ENCODE data around the gene TFB2M. TPM values are rescaled to one million over a fixed set of nuclear protein-coding genes. Genes with fewer than 3 reads are reported as not detected.

Gene TFB2M
- total RNA-seq, 8 experiments from 2014 or later = 12.0 to 25.5 (median 18.3) TPM

GRCh38 chr1:246516126-246516525 lies 49.9 kb downstream of the TFB2M start:
- Histone ChIP-seq H3K4me1 (replicated peaks in 1 of 2) (no peaks in the 10 kb centered on the region), H3K27ac (no peak overlapping the region), H3K4me3 (no peak overlapping the region)
- 82 to 94% (median 84%) methylated on average over 3 to 6 of the region's 10 CpGs; no CpG with 5 or more reads in 7 of the 10 experiments for WGBS, 10 experiments
- ATAC-seq (replicated peaks in 6 of 8) = no peak
- in situ Hi-C loops (cut with MboI; ENCODE audit: low pct_unique_long_range_greater_than_20kb in 2 of 9, low sequenced_read_pairs in 9 of 9, unreplicated experiment in 9 of 9) = no loop called here

GRCh38 chr1:246515390-246516005 lies 50.6 kb downstream of the TFB2M start:
- ATAC-seq (replicated peaks in 6 of 8) = no peak
- in situ Hi-C loops (cut with MboI; ENCODE audit: low pct_unique_long_range_greater_than_20kb in 2 of 9, low sequenced_read_pairs in 9 of 9, unreplicated experiment in 9 of 9) = no loop called here
- no peaks in the 10 kb centered on the region for H3K4me1 ChIP-seq (replicated peaks in 1 of 2)
- no peak overlapping the region for H3K27ac ChIP-seq
- WGBS, 10 experiments = 8 to 71% (median 60%) methylated on average over 2 to 3 of the region's 3 CpGs; no CpG with 5 or more reads in 3 of the 10 experiments
- H3K4me3 ChIP-seq = no peak overlapping the region

- WGBS, 10 experiments = 80 to 100% (median 85%) methylated on average over 1 to 6 of the region's 7 CpGs; no CpG with 5 or more reads in 4 of the 10 experiments
- Histone ChIP-seq H3K4me1 (replicated peaks in 1 of 2) (no peaks in the 10 kb centered on the region), H3K27ac (no peak overlapping the region), H3K4me3 (no peak overlapping the region)
- ATAC-seq (replicated peaks in 6 of 8) = no peak
- in situ Hi-C loops (cut with MboI; ENCODE audit: low pct_unique_long_range_greater_than_20kb in 2 of 9, low sequenced_read_pairs in 9 of 9, unreplicated experiment in 9 of 9) = no loop called here
Observed at GRCh38 chr1:246513619-246514343, 52.3 kb downstream of the TFB2M start.

- no peak overlapping the region for H3K4me3 ChIP-seq
- no peaks in the 10 kb centered on the region for H3K4me1 ChIP-seq (replicated peaks in 1 of 2)
- no peak for ATAC-seq (replicated peaks in 6 of 8)
- no peak overlapping the region for H3K27ac ChIP-seq
- 100% methylated on average over 1 of the region's 5 CpGs; no CpG with 5 or more reads in 9 of the 10 experiments for WGBS, 10 experiments
- in situ Hi-C loops (cut with MboI; ENCODE audit: low pct_unique_long_range_greater_than_20kb in 2 of 9, low sequenced_read_pairs in 9 of 9, unreplicated experiment in 9 of 9) = no loop called here
Observed at GRCh38 chr1:246513041-246513440, 53.0 kb downstream of the TFB2M start.

GRCh38 chr1:246512635-246513034 lies 53.4 kb downstream of the TFB2M start:
- 67 to 90% (median 76%) methylated on average over 1 to 10 of the region's 10 CpGs; no CpG with 5 or more reads in 5 of the 10 experiments for WGBS, 10 experiments
- Histone ChIP-seq H3K4me1 (replicated peaks in 1 of 2) (no peaks in the 10 kb centered on the region), H3K4me3 (no peak overlapping the region), H3K27ac (no peak overlapping the region)
- in situ Hi-C loops (cut with MboI; ENCODE audit: low pct_unique_long_range_greater_than_20kb in 2 of 9, low sequenced_read_pairs in 9 of 9, unreplicated experiment in 9 of 9) = no loop called here
- no peak for ATAC-seq (replicated peaks in 6 of 8)

DNA sequence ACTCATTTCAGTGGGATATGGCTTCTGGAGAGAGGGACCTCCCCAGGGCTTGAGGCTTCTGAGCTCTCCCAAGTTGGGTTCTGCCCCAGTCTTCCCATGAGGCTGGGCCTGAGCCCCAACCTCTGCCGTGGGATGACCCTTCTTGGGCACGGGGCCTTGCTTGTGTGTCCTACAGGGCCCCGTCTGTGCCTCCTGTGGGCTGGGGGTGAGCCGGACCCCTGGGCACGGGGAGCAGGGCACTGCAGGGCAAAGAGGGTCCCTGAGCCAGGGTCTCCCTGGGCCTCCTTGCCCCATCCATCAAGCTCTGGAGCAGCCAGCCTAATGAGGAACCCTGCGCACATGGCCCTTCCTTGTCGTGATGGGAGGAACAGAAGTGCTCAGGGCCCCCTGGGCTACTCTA lies 53.8 kb downstream of the TFB2M start:
- in situ Hi-C loops (cut with MboI; ENCODE audit: low pct_unique_long_range_greater_than_20kb in 2 of 9, low sequenced_read_pairs in 9 of 9, unreplicated experiment in 9 of 9) = no loop called here
- Histone ChIP-seq H3K4me3 (no peak overlapping the region), H3K4me1 (replicated peaks in 1 of 2) (no peaks in the 10 kb centered on the region), H3K27ac (no peak overlapping the region)
- no peak for ATAC-seq (replicated peaks in 6 of 8)
- WGBS, 10 experiments = 50 to 100% (median 86%) methylated on average over 2 to 6 of the region's 7 CpGs; no CpG with 5 or more reads in 6 of the 10 experiments

DNA sequence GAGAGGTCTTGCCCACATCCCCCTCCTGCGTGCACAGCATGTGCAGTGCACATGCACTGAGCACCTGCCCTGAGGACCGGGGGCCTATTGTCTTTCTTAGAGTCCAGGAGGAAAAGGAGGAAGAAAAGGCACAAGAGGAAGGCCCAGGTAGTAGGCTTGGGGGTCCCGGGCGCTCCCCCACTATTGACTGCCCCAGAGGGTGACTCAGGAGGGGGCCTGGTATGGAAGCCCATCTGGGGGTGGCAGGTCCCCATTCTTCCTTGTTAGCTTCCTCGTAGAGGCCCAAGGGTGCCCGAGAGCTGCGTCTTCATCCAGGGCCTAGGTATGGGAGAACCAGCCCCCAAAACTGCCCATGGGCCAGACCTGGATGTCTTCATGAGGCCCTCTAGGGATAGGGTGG lies 54.9 kb downstream of the TFB2M start:
- Histone ChIP-seq H3K4me1 (replicated peaks in 1 of 2) (no peaks in the 10 kb centered on the region), H3K4me3 (no peak overlapping the region), H3K27ac (no peak overlapping the region)
- ATAC-seq (replicated peaks in 6 of 8) = no peak
- WGBS, 10 experiments = 90 to 95% (median 90%) methylated on average over 2 to 4 of the region's 7 CpGs; no CpG with 5 or more reads in 7 of the 10 experiments
- in situ Hi-C loops (cut with MboI; ENCODE audit: low pct_unique_long_range_greater_than_20kb in 2 of 9, low sequenced_read_pairs in 9 of 9, unreplicated experiment in 9 of 9) = no loop called here

GRCh38 chr1:246510147-246511030 lies 55.7 kb downstream of the TFB2M start:
- Histone ChIP-seq H3K4me3 (no peak overlapping the region), H3K4me1 (replicated peaks in 1 of 2) (peaks cover 0 to 6% of the 10 kb centered on the region in 2 donors), H3K27ac (no peak overlapping the region)
- WGBS, 10 experiments = 50 to 100% (median 88%) methylated on average over 1 to 8 of the region's 13 CpGs; no CpG with 5 or more reads in 5 of the 10 experiments
- no peak for ATAC-seq (replicated peaks in 6 of 8)
- in situ Hi-C loops (cut with MboI; ENCODE audit: low pct_unique_long_range_greater_than_20kb in 2 of 9, low sequenced_read_pairs in 9 of 9, unreplicated experiment in 9 of 9) = no loop called here

DNA sequence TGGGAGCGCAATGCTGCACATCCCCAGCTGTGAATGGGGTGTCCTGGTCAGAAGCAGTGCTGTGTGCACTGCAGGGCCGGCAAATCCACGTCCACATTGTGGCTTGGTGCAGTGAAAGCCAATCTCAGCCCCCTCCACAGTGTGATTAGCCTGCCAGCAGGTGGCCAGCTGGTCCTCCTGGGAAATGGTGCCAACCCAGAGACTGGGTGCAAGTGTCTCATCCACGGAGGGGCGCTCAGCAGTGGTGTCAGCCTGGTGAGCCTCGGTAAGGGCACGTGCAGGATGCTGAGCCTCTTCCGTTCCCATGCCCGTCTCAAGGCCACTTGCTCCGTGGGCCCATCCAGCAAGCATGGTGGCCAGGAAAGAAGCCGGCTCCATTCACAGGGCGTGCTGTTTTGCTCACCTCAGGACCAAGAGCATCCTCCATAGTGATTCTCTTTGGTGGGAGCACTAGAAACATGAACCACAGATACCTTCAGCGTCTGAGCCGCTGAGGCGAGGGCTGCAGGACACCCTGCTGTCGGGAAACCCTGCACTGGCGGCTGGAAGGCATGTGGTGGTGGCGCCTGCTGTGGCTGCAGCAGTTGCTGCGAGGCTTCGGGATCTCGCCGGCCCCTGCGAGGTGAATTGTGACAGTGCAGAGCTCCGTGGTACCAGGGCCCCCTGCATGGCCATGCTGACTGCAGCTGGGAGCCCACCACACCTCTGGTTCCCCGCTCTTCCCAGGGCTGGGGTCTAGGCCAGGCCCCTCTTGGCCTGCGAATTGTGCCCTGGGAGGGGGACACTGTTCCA lies 57.0 kb downstream of the TFB2M start:
- 71 to 95% (median 80%) methylated on average over 1 to 11 of the region's 26 CpGs; no CpG with 5 or more reads in 3 of the 10 experiments for WGBS, 10 experiments
- Histone ChIP-seq H3K4me3 (no peak overlapping the region), H3K4me1 (replicated peaks in 1 of 2) (peaks cover 0 to 6% of the 10 kb centered on the region in 2 donors), H3K27ac (no peak overlapping the region)
- ATAC-seq (replicated peaks in 6 of 8) = no peak
- in situ Hi-C loops (cut with MboI; ENCODE audit: low pct_unique_long_range_greater_than_20kb in 2 of 9, low sequenced_read_pairs in 9 of 9, unreplicated experiment in 9 of 9) = no loop called here

- in situ Hi-C loops (cut with MboI; ENCODE audit: low pct_unique_long_range_greater_than_20kb in 2 of 9, low sequenced_read_pairs in 9 of 9, unreplicated experiment in 9 of 9) = no loop called here
- 0 to 3% (median 1%) methylated on average over 8 to 28 of the region's 79 CpGs; no CpG with 5 or more reads in 7 of the 10 experiments for WGBS, 10 experiments
- Histone ChIP-seq H3K4me3 (peak within 1 kb of the TSS; percentile 53 to 86 (median 61)), H3K27ac (no peak within 1 kb of the TSS), H3K4me1 (replicated peaks in 1 of 2) (peaks cover 0 to 6% of the 10 kb centered on the region in 2 donors)
- peak; percentile 88 to 95 (median 92) for ATAC-seq (replicated peaks in 6 of 8)
Observed at GRCh38 chr1:246506674-246507481, 59.2 kb downstream of the TFB2M start, which contains the start of gene SMYD3. Gene SMYD3 (minus strand): TSS chr1:246507279.

- ATAC-seq (replicated peaks in 6 of 8) = peak in 5 of 8 experiments; percentile 27 to 49 (median 45)
- 0 to 20% (median 2%) methylated on average over 2 to 5 of the region's 9 CpGs; no CpG with 5 or more reads in 6 of the 10 experiments for WGBS, 10 experiments
- in situ Hi-C loops (cut with MboI; ENCODE audit: low pct_unique_long_range_greater_than_20kb in 2 of 9, low sequenced_read_pairs in 9 of 9, unreplicated experiment in 9 of 9) = no loop called here
- peaks cover 0 to 6% of the 10 kb centered on the region in 2 donors for H3K4me1 ChIP-seq (replicated peaks in 1 of 2)
- no peak overlapping the region for H3K27ac ChIP-seq
- H3K4me3 ChIP-seq = peak overlapping the region; percentile 53 to 86 (median 61)
Observed at GRCh38 chr1:246506367-246506673, 59.7 kb downstream of the TFB2M start.

GRCh38 chr1:246503341-246503740 lies 62.7 kb downstream of the TFB2M start:
- in situ Hi-C loops (cut with MboI; ENCODE audit: low pct_unique_long_range_greater_than_20kb in 2 of 9, low sequenced_read_pairs in 9 of 9, unreplicated experiment in 9 of 9) = no loop called here
- WGBS, 10 experiments = 0 to 100% (median 76%) methylated on average over 1 to 7 of the region's 7 CpGs; no CpG with 5 or more reads in 2 of the 10 experiments
- H3K4me3 ChIP-seq = no peak overlapping the region
- no peak overlapping the region for H3K27ac ChIP-seq
- ATAC-seq (replicated peaks in 6 of 8) = no peak
- peaks cover 0 to 6% of the 10 kb centered on the region in 2 donors for H3K4me1 ChIP-seq (replicated peaks in 1 of 2)

All from motor neuron (in vitro differentiated cells).